NCI-H524 treated with DMSO at 0.1 percent for 48 hours (cell line): Measurements from ENCODE around the gene PRC1.
A peak's percentile ranks its signal among the peaks of the same experiment; 100 is the strongest.

Source experiments
- DNase-seq: peaks from one replicate; lab custom pipeline; 2025; lab: John Stamatoyannopoulos, UW

The PRC1 gene

GRCh38 chr15:90989040-90989768 lies 5.1 kb downstream of the PRC1 start:
- no peak for DNase-seq

GRCh38 chr15:90988296-90988695 lies 6.0 kb downstream of the PRC1 start:
- DNase-seq, result no peak

GRCh38 chr15:90987561-90988141 lies 6.7 kb downstream of the PRC1 start:
- DNase-seq, result no peak

GRCh38 chr15:90986790-90987507 lies 7.4 kb downstream of the PRC1 start:
- no peak for DNase-seq

GRCh38 chr15:90982135-90982534 lies 12.2 kb downstream of the PRC1 start:
- no peak for DNase-seq

- no peak for DNase-seq
Measured at GRCh38 chr15:90981681-90982080, 12.7 kb downstream of the PRC1 start.

GRCh38 chr15:90979582-90979981 lies 14.8 kb downstream of the PRC1 start:
- no peak for DNase-seq

GRCh38 chr15:90974216-90974615 lies 20.1 kb downstream of the PRC1 start:
- no peak for DNase-seq

GRCh38 chr15:90972133-90972532 lies 22.2 kb downstream of the PRC1 start:
- no peak for DNase-seq

GRCh38 chr15:90970274-90970673 lies 24.1 kb downstream of the PRC1 start:
- no peak for DNase-seq

- no peak for DNase-seq
Measured at GRCh38 chr15:90968434-90968833, 25.9 kb downstream of the PRC1 start.

- no peak for DNase-seq
Measured at GRCh38 chr15:90967206-90967605, 27.1 kb downstream of the PRC1 start.

GRCh38 chr15:90966262-90966661 lies 28.1 kb downstream of the PRC1 start:
- DNase-seq, result no peak

- no peak for DNase-seq
Measured at GRCh38 chr15:90962021-90962420, 32.3 kb downstream of the PRC1 start.

- no peak for DNase-seq
Measured at GRCh38 chr15:90960298-90961091, 33.8 kb downstream of the PRC1 start.

GRCh38 chr15:90959894-90960293 lies 34.4 kb downstream of the PRC1 start:
- DNase-seq, result no peak

GRCh38 chr15:90959028-90959595 lies 35.2 kb downstream of the PRC1 start:
- DNase-seq, result no peak

- DNase-seq, result no peak
Measured at GRCh38 chr15:90957791-90958190, 36.5 kb downstream of the PRC1 start.

GRCh38 chr15:90957031-90957790 lies 37.1 kb downstream of the PRC1 start:
- no peak for DNase-seq

GRCh38 chr15:90956274-90957030 lies 37.9 kb downstream of the PRC1 start:
- DNase-seq, result peak; percentile 13
